Measurements from ENCODE around the gene KCNK10.

GRCh38 chr14:88196925-88197324, 126.1 kb downstream of the KCNK10 start:
- TF ChIP-seq CTCF (IDR thresholded peaks at IDR 0.05) (no peak), EZH2 (IDR thresholded peaks at IDR 0.05; ENCODE audit: borderline replicate concordance, insufficient read depth, low read depth, low read length, poor library complexity, severe bottlenecking) (no peak)
